Activated CD8-positive, alpha-beta T cell treated with anti-CD3 and anti-CD28 coated beads, Interleukin-2, amount 10 ng/mL, durations not matched to agents 7 days and 5 days (primary cell): ENCODE results near the gene ITPR1. TPM values are rescaled to one million over a fixed set of nuclear protein-coding genes. Genes with fewer than 3 reads are reported as not detected.
A peak's percentile ranks its signal among the peaks of the same experiment; 100 is the strongest.

ENCODE experiments used
- ATAC-seq: fragments of 150-1000 bp; cut with Tn5 transposase; one replicate; pipeline ENCODE4 v1.10.0; 2021; ENCODE audit warnings: moderate library complexity
- CTCF ChIA-PET: fragments of 350-600 bp; sonication (Branson Sonifier 250); formaldehyde crosslinking; loops from one replicate; lab custom pipeline; 2021; ENCODE audit warnings: antibody characterized with exemption; lab: Charles Lee
- POLR2A ChIA-PET: fragments of 350-600 bp; sonication (Branson Sonifier 250); formaldehyde crosslinking; loops from one replicate; lab custom pipeline; 2021; ENCODE audit warnings: antibody characterized with exemption; lab: Charles Lee
- DNase-seq: peaks from one replicate; pipeline ENCODE4 v3.0.0-alpha.2; 2020
- H3K27ac Mint-ChIP-seq: one replicate; pipeline ENCODE4 v1.8.0; 2021; ENCODE audit warnings: mild to moderate bottlenecking, mixed read lengths
- H3K27me3 Mint-ChIP-seq: one replicate; pipeline ENCODE4 v1.8.0; 2021; ENCODE audit warnings: low read depth, mixed read lengths
- H3K36me3 Mint-ChIP-seq: one replicate; pipeline ENCODE4 v1.8.0; 2021; ENCODE audit warnings: low read depth, mixed read lengths
- H3K4me1 Mint-ChIP-seq: one replicate; pipeline ENCODE4 v1.8.0; 2021; ENCODE audit warnings: low read depth, mixed read lengths
- H3K4me3 Mint-ChIP-seq: one replicate; pipeline ENCODE4 v1.8.0; 2021; ENCODE audit warnings: mild to moderate bottlenecking, mixed read lengths
- H3K9me3 Mint-ChIP-seq: one replicate; pipeline ENCODE4 v1.8.0; 2022; ENCODE audit warnings: mixed read lengths; ENCODE audit not compliant: insufficient read depth
- total RNA-seq, 2 experiments: library from RNA; stranded (reverse); gene quantifications; one replicate each; pipeline ENCODE4 v1.2.3, GENCODE V29; 2021

Gene ITPR1
- total RNA-seq, 2 experiments from 2014 or later, result 53.8 to 57.3 TPM

- H3K36me3 Mint-ChIP-seq, result peaks cover 73% of the 10 kb centered on the region
- H3K9me3 Mint-ChIP-seq, result no peaks in the 10 kb centered on the region
- H3K27me3 Mint-ChIP-seq, result no peaks in the 10 kb centered on the region
- no peak overlapping the region for H3K4me3 Mint-ChIP-seq
- ChIA-PET POLR2A (no interaction called here), CTCF (interaction anchor here (1.0 to 1.4 kb wide), 3 partner anchors 10 to 54 kb away, joined by 3 read pairs; no protein-coding TSS in a partner anchor)
- H3K4me1 Mint-ChIP-seq, result peaks cover 32% of the 10 kb centered on the region
- DNase-seq (no peak), ATAC-seq (no peak)
- H3K27ac Mint-ChIP-seq, result no peak overlapping the region
Observed at GRCh38 chr3:4780545-4780957, 287.4 kb downstream of the ITPR1 start.

- Mint-ChIP-seq H3K36me3 (peaks cover 76% of the 10 kb centered on the region), H3K27me3 (no peaks in the 10 kb centered on the region), H3K27ac (no peak overlapping the region), H3K4me3 (no peak overlapping the region), H3K4me1 (peaks cover 23% of the 10 kb centered on the region), H3K9me3 (no peaks in the 10 kb centered on the region)
- no peak for DNase-seq
- ChIA-PET CTCF (no interaction called here), POLR2A (interaction anchor here (1.2 kb wide), 1 partner anchor 11 kb away, joined by 3 read pairs; no protein-coding TSS in a partner anchor)
- ATAC-seq, result no peak
Observed at GRCh38 chr3:4782095-4782494, 288.9 kb downstream of the ITPR1 start.

- CTCF ChIA-PET, result interaction anchor here (1.0 to 1.2 kb wide), 2 partner anchors 12 to 74 kb away, joined by 3 to 4 read pairs; no protein-coding TSS in a partner anchor
- POLR2A ChIA-PET, result interaction anchor here (0.5 kb wide), 1 partner anchor 410 kb away, joined by 3 read pairs; no protein-coding TSS in a partner anchor
- Mint-ChIP-seq H3K36me3 (peaks cover 69% of the 10 kb centered on the region), H3K4me3 (no peak overlapping the region), H3K27me3 (no peaks in the 10 kb centered on the region), H3K4me1 (no peaks in the 10 kb centered on the region), H3K27ac (no peak overlapping the region), H3K9me3 (no peaks in the 10 kb centered on the region)
- no peak for DNase-seq
- ATAC-seq, result no peak
Observed at GRCh38 chr3:4785551-4785950, 292.4 kb downstream of the ITPR1 start.

- no peaks in the 10 kb centered on the region for H3K4me1 Mint-ChIP-seq
- ATAC-seq (no peak), DNase-seq (no peak)
- H3K9me3 Mint-ChIP-seq, result no peaks in the 10 kb centered on the region
- ChIA-PET POLR2A (no interaction called here), CTCF (no interaction called here)
- H3K27me3 Mint-ChIP-seq, result no peaks in the 10 kb centered on the region
- H3K36me3 Mint-ChIP-seq, result peaks cover 73% of the 10 kb centered on the region
- no peak overlapping the region for H3K4me3 Mint-ChIP-seq
- H3K27ac Mint-ChIP-seq, result no peak overlapping the region
Observed at GRCh38 chr3:4786431-4786830, 293.3 kb downstream of the ITPR1 start.

- CTCF ChIA-PET, result interaction anchor here (1.0 kb wide), 1 partner anchor 80 kb away, joined by 3 read pairs; no protein-coding TSS in a partner anchor
- Mint-ChIP-seq H3K27ac (no peak overlapping the region), H3K4me1 (no peaks in the 10 kb centered on the region), H3K36me3 (peaks cover 80% of the 10 kb centered on the region), H3K9me3 (no peaks in the 10 kb centered on the region), H3K4me3 (no peak overlapping the region), H3K27me3 (no peaks in the 10 kb centered on the region)
- DNase-seq, result no peak
- POLR2A ChIA-PET, result no interaction called here
- no peak for ATAC-seq
Observed at GRCh38 chr3:4791358-4791757, 298.2 kb downstream of the ITPR1 start.

- Mint-ChIP-seq H3K36me3 (peaks cover 86% of the 10 kb centered on the region), H3K27me3 (no peaks in the 10 kb centered on the region), H3K4me3 (no peak overlapping the region), H3K4me1 (no peaks in the 10 kb centered on the region), H3K27ac (no peak overlapping the region), H3K9me3 (no peaks in the 10 kb centered on the region)
- ATAC-seq (no peak), DNase-seq (no peak)
- ChIA-PET CTCF (interaction anchor here (1.5 kb wide), 1 partner anchor 11 kb away, joined by 3 read pairs; no protein-coding TSS in a partner anchor), POLR2A (no interaction called here)
Observed at GRCh38 chr3:4793311-4793710, 300.2 kb downstream of the ITPR1 start.

GRCh38 chr3:4794331-4794730 lies 301.2 kb downstream of the ITPR1 start:
- no peak for DNase-seq
- Mint-ChIP-seq H3K27me3 (no peaks in the 10 kb centered on the region), H3K27ac (no peak overlapping the region), H3K4me3 (no peak overlapping the region), H3K4me1 (no peaks in the 10 kb centered on the region), H3K36me3 (peaks cover 83% of the 10 kb centered on the region), H3K9me3 (no peaks in the 10 kb centered on the region)
- ChIA-PET POLR2A (no interaction called here), CTCF (interaction anchor here (1.5 to 1.9 kb wide), 2 partner anchors 10 to 83 kb away, joined by 3 to 5 read pairs; no protein-coding TSS in a partner anchor)
- ATAC-seq, result no peak

- H3K27ac Mint-ChIP-seq, result no peak overlapping the region
- no peaks in the 10 kb centered on the region for H3K27me3 Mint-ChIP-seq
- CTCF ChIA-PET, result interaction anchor here (1.9 kb wide), 1 partner anchor 83 kb away, joined by 5 read pairs; no protein-coding TSS in a partner anchor
- POLR2A ChIA-PET, result interaction anchor here (0.8 to 1.2 kb wide), 2 partner anchors 10 to 182 kb away, joined by 3 read pairs; no protein-coding TSS in a partner anchor
- peaks cover 86% of the 10 kb centered on the region for H3K36me3 Mint-ChIP-seq
- no peak overlapping the region for H3K4me3 Mint-ChIP-seq
- no peaks in the 10 kb centered on the region for H3K4me1 Mint-ChIP-seq
- DNase-seq (no peak), ATAC-seq (no peak)
- no peaks in the 10 kb centered on the region for H3K9me3 Mint-ChIP-seq
Observed at GRCh38 chr3:4794798-4795197, 301.6 kb downstream of the ITPR1 start.

GRCh38 chr3:4795905-4796304 lies 302.8 kb downstream of the ITPR1 start:
- no peak overlapping the region for H3K4me3 Mint-ChIP-seq

GRCh38 chr3:4797201-4797705 lies 304.1 kb downstream of the ITPR1 start:
- Mint-ChIP-seq H3K4me1 (peaks cover 5% of the 10 kb centered on the region), H3K9me3 (no peaks in the 10 kb centered on the region), H3K4me3 (no peak overlapping the region), H3K36me3 (peaks cover 86% of the 10 kb centered on the region), H3K27me3 (no peaks in the 10 kb centered on the region), H3K27ac (no peak overlapping the region)
- no peak for DNase-seq
- ChIA-PET CTCF (interaction anchor here (0.8 to 1.5 kb wide), 6 partner anchors 10 to 25 kb away, joined by 3 to 6 read pairs (median 3); no protein-coding TSS in a partner anchor), POLR2A (interaction anchor here (1.3 kb wide), 1 partner anchor 24 kb away, joined by 3 read pairs; no protein-coding TSS in a partner anchor)
- no peak for ATAC-seq

More at GRCh38 chr3:4795905-4796304, 302.8 kb downstream of the ITPR1 start:
- Mint-ChIP-seq H3K27me3 (no peaks in the 10 kb centered on the region), H3K9me3 (no peaks in the 10 kb centered on the region), H3K4me1 (peaks cover 4% of the 10 kb centered on the region), H3K36me3 (peaks cover 90% of the 10 kb centered on the region), H3K27ac (no peak overlapping the region)
- DNase-seq (no peak), ATAC-seq (no peak)
- ChIA-PET CTCF (interaction anchor here (0.6 to 1.9 kb wide), 3 partner anchors 10 to 191 kb away, joined by 3 to 5 read pairs (median 3); no protein-coding TSS in a partner anchor), POLR2A (interaction anchor here (1.0 to 1.2 kb wide), 3 partner anchors 9 to 190 kb away, joined by 3 read pairs; no protein-coding TSS in a partner anchor)

- Mint-ChIP-seq H3K27me3 (no peaks in the 10 kb centered on the region), H3K4me1 (peaks cover 20% of the 10 kb centered on the region), H3K4me3 (no peak overlapping the region), H3K9me3 (no peaks in the 10 kb centered on the region), H3K27ac (peak overlapping the region; percentile 9), H3K36me3 (peaks cover 86% of the 10 kb centered on the region)
- ChIA-PET CTCF (interaction anchor here (0.9 to 1.0 kb wide), 2 partner anchors 11 to 88 kb away, joined by 3 to 4 read pairs; no protein-coding TSS in a partner anchor), POLR2A (no interaction called here)
- ATAC-seq, result no peak
- no peak for DNase-seq
Observed at GRCh38 chr3:4799266-4800256, 306.4 kb downstream of the ITPR1 start.
